Stimulated activated CD4-positive, alpha-beta T cell treated with anti-CD3 and anti-CD28 coated beads, Interleukin-15, amount 100 ng/mL, for 24 hours (primary cell): Measurements from ENCODE around the gene CHST11.
A peak's percentile ranks its signal among the peaks of the same experiment; 100 is the strongest.

Experiments used
- DNase-seq: peaks from one replicate; pipeline ENCODE4 v3.0.0-alpha.2; 2020

Gene CHST11

DNA sequence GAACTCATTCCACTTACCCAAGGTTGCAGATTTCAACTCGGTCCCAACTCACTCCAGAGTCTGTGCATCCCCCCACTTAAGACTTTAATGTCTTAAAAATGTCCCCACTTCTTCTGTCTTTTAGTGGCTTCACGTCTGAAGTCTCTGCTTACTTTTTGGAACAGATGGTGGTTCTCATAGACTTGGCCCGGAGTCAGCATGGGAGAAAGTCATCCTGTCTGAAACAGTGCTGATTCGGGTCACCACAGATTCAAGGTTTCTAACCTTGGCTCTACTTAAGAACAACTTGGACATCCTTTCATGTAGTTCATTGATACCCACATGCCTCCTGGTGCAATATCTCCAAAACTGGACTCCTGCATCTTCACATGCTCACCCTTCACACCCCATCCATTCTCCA, 26.0 kb downstream of the CHST11 start:
- no peak for DNase-seq

DNA sequence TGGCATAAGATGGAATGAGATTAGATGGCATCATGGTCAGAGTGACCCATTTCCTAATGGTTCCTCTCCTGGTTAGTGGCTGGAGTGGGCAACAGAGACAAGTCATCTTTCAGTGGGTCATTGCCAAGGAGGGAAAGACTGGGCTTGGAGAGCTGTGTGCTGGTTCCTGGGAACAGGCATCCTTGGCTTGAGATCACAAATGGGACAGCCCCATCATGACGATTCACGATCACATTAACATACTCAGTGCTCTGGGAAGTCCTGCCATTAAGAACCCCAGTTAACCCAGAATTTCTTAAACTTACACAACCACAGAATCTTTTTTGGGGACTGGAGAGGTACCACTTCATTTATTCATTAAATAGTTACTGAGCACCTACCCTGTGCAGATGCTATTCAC, 27.3 kb downstream of the CHST11 start:
- DNase-seq: no peak

GRCh38 chr12:104485651-104486362, 29.1 kb downstream of the CHST11 start:
- peak; percentile 64 for DNase-seq

DNA sequence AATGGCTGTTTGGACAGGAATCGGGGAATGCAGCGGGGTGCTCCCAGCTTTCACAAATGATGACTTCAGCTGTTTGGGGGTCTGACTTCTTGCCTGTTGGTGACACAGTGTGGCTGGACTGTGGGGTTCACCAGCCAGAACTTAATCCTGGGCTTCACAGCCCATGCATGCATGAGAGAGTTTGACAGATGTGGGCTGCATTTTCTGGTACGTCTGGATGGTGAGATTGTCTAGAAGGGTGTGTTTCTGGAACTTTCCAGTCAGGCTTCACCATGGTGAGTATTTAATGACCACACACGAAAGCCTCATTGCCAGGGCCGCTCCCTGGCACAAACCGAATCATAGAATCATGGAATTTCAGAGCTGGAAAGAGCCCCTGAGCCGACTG, 29.6 kb downstream of the CHST11 start:
- no peak for DNase-seq

- DNase-seq: no peak
Observed at GRCh38 chr12:104486943-104487819, 30.4 kb downstream of the CHST11 start.

DNA sequence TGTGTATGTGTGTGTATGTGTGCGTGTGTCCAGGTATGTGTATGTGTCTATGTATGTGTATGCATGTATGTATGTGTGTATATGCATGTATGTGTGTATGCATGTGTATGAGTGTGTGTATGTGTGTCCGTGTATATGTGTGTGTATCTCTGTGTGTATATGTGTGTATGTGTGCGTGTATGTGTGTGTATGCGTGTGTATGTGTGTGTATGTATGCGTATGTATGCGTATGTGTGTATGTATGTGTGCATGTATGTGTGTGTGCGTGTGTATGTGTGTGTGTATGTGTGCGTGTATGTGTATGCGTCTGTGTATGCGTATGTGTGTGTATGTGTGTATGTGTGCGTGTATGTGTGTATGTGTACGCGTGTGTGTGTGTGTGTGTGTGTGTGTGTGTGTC, 31.6 kb downstream of the CHST11 start:
- DNase-seq: no peak

GRCh38 chr12:104490186-104490585, 33.4 kb downstream of the CHST11 start:
- DNase-seq: no peak

- DNase-seq: no peak
Observed at GRCh38 chr12:104490850-104491249, 34.1 kb downstream of the CHST11 start.

DNA sequence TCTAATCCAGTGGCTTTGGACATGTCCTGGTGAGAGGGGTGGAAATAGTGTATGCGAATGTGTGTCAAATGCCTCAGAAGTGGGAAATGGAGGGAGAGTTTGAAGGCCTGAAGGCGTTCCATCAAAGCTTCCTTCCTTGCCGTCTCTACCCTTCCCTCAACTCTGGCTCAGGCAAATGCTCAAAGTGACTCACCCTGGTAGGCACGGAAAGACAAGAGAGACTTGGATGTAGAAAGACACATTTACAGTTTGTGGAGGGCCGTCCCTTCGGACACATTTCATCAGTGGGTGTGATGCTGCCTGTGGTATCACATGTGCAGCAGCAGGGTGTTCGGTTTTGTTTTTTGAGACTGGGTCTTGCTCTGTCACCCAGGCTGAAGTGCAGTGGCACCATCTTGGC, 36.7 kb downstream of the CHST11 start:
- no peak for DNase-seq

GRCh38 chr12:104494137-104494792, 37.5 kb downstream of the CHST11 start:
- DNase-seq: peak; percentile 84

DNA sequence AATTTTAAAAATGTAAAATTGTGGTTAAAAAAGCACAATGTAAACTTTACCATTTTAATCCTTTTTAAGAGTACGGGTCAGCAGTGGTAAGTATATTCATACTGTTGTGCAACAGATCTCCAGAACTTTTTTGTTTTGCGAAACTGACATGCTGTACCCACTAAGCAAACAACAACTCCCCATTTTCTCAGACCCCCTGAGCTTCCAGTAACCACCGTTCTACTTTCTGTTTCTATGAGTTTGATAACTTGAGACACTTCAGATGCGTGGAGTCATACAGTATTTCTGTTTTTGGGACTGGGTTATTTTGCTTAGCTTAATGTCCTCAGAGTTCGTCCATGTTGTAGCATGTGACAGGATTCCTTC, 38.0 kb downstream of the CHST11 start:
- DNase-seq: no peak

DNA sequence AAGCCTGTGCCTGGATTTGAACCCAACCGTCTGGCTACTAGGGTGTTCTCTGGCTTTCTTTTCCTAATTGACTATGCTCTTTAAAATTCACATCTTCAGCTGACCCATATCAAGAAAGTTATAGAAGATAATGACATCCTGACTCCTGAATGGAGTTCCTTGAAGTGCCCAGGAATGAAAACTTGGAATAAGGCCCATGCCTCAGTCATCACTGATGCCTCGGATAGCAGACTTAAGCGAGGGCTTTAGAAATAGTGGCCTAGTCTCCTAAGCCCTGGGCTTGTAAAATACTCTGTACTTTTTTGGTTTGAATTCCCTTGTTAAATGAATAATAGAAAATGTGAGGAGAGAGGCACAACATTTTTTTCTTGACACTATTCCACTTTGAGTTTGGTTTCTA, 39.0 kb downstream of the CHST11 start:
- DNase-seq: no peak

DNA sequence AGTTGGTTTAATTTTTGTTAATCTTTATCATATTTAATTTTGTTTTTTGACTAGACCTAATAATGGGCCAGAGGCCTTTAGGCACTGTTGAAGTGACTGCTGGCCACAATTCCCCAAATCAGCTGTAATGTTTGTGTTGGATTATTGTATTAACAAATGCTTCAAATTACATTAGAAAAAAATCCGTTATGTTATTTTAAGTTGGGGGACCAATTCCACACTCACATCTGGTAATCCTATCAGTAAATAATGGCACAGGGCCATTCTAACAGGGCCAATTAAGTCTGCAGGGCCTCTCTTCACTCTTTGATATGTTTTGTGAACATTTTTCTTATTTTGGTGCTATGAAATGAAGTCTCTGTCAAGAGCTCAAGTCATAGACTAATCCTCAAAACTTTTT, 39.6 kb downstream of the CHST11 start:
- no peak for DNase-seq

GRCh38 chr12:104498211-104498801, 41.6 kb downstream of the CHST11 start:
- peak; percentile 65 for DNase-seq

GRCh38 chr12:104499668-104500332, 43.1 kb downstream of the CHST11 start:
- no peak for DNase-seq

DNA sequence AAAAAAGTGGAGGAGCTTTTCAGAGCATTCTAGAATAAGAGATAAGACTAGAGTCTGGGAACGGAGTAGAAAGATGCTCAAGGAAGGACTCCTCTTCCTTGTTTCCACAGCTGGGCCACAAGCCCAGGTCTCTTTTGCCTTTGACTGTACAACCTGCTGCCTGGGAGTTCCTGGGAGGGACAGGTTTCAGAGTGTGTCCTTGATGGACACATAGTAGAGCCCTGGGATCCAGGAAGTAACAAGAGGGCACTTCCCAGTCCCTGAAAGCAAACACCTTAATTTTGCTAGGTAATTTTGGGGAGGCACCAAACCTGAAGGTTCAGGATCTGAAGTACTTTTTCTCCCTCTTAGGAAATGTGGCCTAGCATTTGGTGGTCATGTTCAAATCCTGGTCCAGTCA, 44.4 kb downstream of the CHST11 start:
- DNase-seq: no peak

GRCh38 chr12:104501660-104502059, 44.9 kb downstream of the CHST11 start:
- DNase-seq: peak; percentile 46

DNA sequence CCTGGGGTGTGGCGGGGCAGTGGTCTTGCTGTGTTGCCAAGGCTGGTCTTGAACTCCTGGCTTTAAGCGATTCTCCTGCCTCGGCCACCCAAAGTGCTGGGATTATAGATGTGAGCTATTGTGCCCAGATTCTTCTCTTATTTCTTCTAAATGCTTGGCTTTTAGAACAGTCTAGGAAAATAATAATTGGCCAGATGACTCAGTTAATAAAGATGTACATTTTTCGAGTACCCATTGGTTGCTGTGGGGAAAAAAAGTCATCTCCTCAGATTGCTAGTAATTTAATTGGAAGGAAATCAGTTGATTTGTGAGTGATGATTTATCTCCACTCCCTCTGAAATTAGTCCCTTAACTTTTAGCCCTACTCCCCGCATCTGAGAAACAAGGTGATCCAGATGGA, 45.5 kb downstream of the CHST11 start:
- no peak for DNase-seq

DNA sequence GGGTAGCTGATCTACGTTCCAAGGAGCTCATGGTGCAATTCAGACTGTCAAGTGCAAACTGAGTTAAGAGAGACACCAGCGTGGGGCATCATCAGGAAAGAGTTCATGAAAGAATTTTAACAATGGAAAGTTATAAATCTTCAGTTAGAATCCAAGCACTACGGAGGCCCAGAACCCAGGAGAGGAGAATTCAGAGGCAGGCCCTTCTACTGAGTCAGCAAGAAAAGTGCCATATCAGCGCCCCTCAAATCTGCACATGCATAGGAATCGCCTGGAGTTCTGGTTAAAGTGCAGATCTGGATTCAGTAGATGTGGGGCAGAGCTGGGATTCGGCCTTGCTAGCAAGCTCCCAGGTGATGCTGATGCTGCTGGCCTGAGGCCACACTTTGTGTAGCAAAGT, 45.9 kb downstream of the CHST11 start:
- DNase-seq: no peak

DNA sequence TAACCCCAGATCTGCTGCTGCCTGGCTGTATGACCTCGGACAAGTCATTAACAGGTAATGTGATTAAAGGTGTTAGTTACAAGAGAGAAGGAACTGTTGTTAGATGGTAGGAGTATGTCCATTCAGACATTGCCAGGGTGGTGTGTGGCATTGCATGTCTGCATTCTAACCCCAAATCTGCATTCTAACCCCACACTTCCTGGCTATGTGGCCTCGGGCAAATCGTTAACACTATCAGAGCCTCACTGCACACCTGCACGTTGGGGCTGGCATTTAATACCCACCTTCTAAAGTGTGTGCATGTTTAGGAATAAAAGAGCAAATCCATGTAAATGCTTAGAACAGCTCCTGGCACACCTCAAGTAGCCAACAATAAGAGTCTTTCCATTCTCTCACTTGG, 46.4 kb downstream of the CHST11 start:
- DNase-seq: no peak

DNA sequence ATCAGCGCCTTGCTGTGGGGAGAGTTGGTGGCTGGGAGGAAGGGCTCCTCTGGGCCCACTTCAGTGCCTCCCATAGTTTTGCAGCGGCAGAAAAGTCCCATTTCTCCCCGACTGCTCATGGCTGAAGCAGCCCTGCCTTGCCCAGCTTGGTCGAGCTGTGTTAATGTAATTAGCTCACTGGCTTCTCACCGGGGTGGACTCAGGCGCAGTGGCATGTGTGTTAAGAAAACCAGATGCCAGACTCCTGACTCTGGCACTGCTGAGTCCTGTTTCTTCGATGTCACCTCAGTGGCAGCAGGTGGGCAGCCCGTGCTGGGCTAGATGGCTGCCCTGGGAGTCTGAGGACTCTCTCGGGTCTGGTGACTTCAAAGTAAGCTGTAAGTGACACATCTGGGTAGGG, 47.4 kb downstream of the CHST11 start:
- no peak for DNase-seq

DNA sequence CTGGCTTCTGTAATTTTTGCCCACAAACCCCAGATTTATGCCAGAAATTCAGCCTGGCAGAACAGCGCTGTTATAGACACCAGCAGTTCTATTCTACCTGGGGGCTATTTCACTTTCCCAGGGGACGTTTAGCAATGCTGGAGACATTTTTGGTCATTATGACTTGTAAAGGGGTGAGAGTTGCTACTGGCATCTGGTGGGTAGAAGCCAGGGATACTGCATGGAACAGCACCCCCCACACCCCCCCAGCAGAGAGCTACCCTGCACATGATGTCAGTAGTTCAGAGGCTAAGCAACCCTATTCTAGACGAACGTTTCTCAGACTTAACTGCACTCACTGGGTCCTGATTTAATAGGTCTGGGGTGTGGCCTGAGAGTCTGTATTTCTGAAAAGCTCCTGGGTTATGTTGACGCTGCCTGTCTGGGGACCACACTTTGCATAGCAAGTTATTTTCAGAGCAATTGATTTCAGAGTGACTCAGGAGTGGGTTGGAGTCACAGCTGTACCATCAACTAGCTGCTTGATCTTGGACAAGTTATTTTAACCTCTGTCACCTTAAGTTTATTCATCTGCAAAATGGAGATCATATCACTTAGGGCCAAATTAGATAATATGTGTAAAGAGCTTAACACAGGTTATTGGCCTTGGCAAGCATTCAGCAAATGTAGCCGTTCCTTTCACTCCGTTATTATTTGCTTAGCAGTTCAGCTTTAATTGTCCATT, 48.5 kb downstream of the CHST11 start:
- no peak for DNase-seq
